Measurements from ENCODE around the gene POU2F1. TPM values are rescaled to one million over a fixed set of nuclear protein-coding genes. Genes with fewer than 3 reads are reported as not detected.

Gene POU2F1
- total and polyA plus RNA-seq, 2 donors (not counting 3 experiments of a cell fraction or from before 2014, with no cell fraction given): 6.0 to 12.9 TPM

- no peak overlapping the region for H3K27ac ChIP-seq (ENCODE audit: insufficient read depth, low read depth, low read length)
- no peaks in the 10 kb centered on the region for H3K4me1 ChIP-seq (ENCODE audit: control insufficient read depth, extremely low read depth, insufficient read depth, low read length)
- no peak overlapping the region for H3K4me3 ChIP-seq (replicated peaks in 1 of 3; ENCODE audit: insufficient read depth in 1 of 3, low read depth in 1 of 3, low read length in 3 of 3)
- FAIRE-seq (no peak), DNase-seq (ENCODE audit: low read depth, low spot score) (no peak)
- no peaks in the 10 kb centered on the region for H3K79me2 ChIP-seq (ENCODE audit: control insufficient read depth, insufficient read depth, low read length)
- no peaks in the 10 kb centered on the region for H3K36me3 ChIP-seq (ENCODE audit: control insufficient read depth in 2 of 2, extremely low read depth in 1 of 2, insufficient read depth in 2 of 2, low read length in 2 of 2)
- intact Hi-C loops (cut with micrococcal nuclease) (no loop called here), dilution Hi-C loops (cut with MboI; ENCODE audit: extremely low pct_ligation_motif_present, low sequenced_read_pairs) (no loop called here)
- H3K9ac ChIP-seq (replicated peaks; ENCODE audit: extremely low read depth, insufficient read depth, low read length): no peak overlapping the region
- no peaks in the 10 kb centered on the region for H3K9me1 ChIP-seq (replicated peaks; ENCODE audit: control insufficient read depth, extremely low read depth, insufficient read depth, low read length)
- no peaks in the 10 kb centered on the region for H3K27me3 ChIP-seq (ENCODE audit: control insufficient read depth in 2 of 2, insufficient read depth in 2 of 2, low read length in 2 of 2)
- H3K9me3 ChIP-seq (replicated peaks; ENCODE audit: control insufficient read depth, insufficient read depth, low read length): no peaks in the 10 kb centered on the region
- ChIA-PET POLR2A (no interaction called here), CTCF (interaction anchor here (1.6 kb wide), 1 partner anchor 17 kb away, joined by 4 read pairs; no protein-coding TSS in a partner anchor)
- no peak overlapping the region for H3K4me2 ChIP-seq (ENCODE audit: insufficient read depth, low read length)
- TF ChIP-seq JUN (IDR thresholded peaks at IDR 0.05; ENCODE audit: borderline replicate concordance, insufficient read depth, insufficient read length, low read depth) (no peak), MAX (IDR thresholded peaks at IDR 0.05; ENCODE audit: insufficient read depth, insufficient read length) (no peak), POLR2A (IDR thresholded peaks at IDR 0.05; ENCODE audit: low read depth, low read length) (no peak), FOS (IDR thresholded peaks at IDR 0.05; ENCODE audit: borderline replicate concordance, insufficient read depth, low read length) (no peak), CTCF (IDR thresholded peaks at IDR 0.05; ENCODE audit: extremely low read depth in 1 of 2, insufficient read depth in 1 of 2, low read depth in 1 of 2, low read length in 2 of 2) (no peak), POLR2AphosphoS5 (IDR thresholded peaks at IDR 0.05; ENCODE audit: insufficient read depth, low read depth, low read length) (no peak), MYC (IDR thresholded peaks at IDR 0.05; ENCODE audit: low read depth, low read length) (no peak), GATA2 (IDR thresholded peaks at IDR 0.05; ENCODE audit: insufficient read depth, insufficient read length, low read depth, low read length) (no peak), EZH2 (IDR thresholded peaks at IDR 0.05; ENCODE audit: borderline replicate concordance, low read depth, low read length, severe bottlenecking) (no peak)
- H4K20me1 ChIP-seq (replicated peaks; ENCODE audit: control insufficient read depth, extremely low read depth, insufficient read depth, low read length): no peaks in the 10 kb centered on the region
- no TSS peak for BruUV-seq (replicated peaks)
- H2AFZ ChIP-seq (ENCODE audit: low read depth, low read length): no peak overlapping the region
Measured at GRCh38 chr1:167371030-167371429, 150.3 kb downstream of the POU2F1 start.
